Tibial nerve (tissue), 4 donors: ENCODE measurements around the gene ZSCAN30. TPM values are rescaled to one million over a fixed set of nuclear protein-coding genes. Genes with fewer than 3 reads are reported as not detected.
"Not testable (repeated sequence)": the region's sequence is repeated elsewhere in the genome, so short reads cannot be mapped to it uniquely, and the experiment has no call there.

Experiments
- DNase-seq, 2 donors: peaks; one replicate each; pipeline ENCODE4 v3.0.0-alpha.2; 2019; ENCODE audit warnings: low spot score in 2 of 2
- H3K27ac ChIP-seq, 4 donors: fragments of 200-600 bp; sonication (generic) in 3 of 4; one replicate each; pipeline ENCODE4 v1.5.1; 2017 to 2019; ENCODE audit warnings: mild to moderate bottlenecking in 1 of 4
- H3K27me3 ChIP-seq, 2 donors: fragments of 200-600 bp; sonication (generic) in 1 of 2; one replicate each; pipeline versions ENCODE4 v1.5.1 to v1.6.0; 2017 to 2019
- H3K36me3 ChIP-seq, 3 donors: fragments of 200-600 bp; sonication (generic); one replicate each; pipeline ENCODE4 v1.5.1; 2018 to 2019
- H3K4me1 ChIP-seq, 4 donors: fragments of 200-600 bp; sonication (generic) in 3 of 4; one replicate each; pipeline ENCODE4 v1.5.1; 2017 to 2019
- H3K4me3 ChIP-seq, 4 donors: fragments of 200-600 bp; sonication (generic) in 3 of 4; one replicate each; pipeline ENCODE4 v1.5.1; 2017 to 2019; ENCODE audit warnings: mild to moderate bottlenecking in 1 of 4, moderate library complexity in 1 of 4
- H3K9me3 ChIP-seq, 4 donors: fragments of 200-600 bp; sonication (generic) in 3 of 4; one replicate each; pipeline ENCODE4 v1.5.1; 2017 to 2019
- CTCF ChIP-seq, 5 experiments: fragments of 200-600 bp in 3 of 5; fragments of 450-650 bp in 2 of 5; sonication (generic) in 3 of 5; IDR thresholded peaks; one replicate each; pipeline ENCODE4 v1.5.1; 2016 to 2019; ENCODE audit warnings: antibody characterized with exemption in 5 of 5, mild to moderate bottlenecking in 3 of 5, moderate library complexity in 2 of 5
- EP300 ChIP-seq, 2 donors: sonication (generic); formaldehyde crosslinking; IDR thresholded peaks; one replicate each; pipeline ENCODE4 v1.6.1; 2017; ENCODE audit warnings: antibody characterized with exemption in 2 of 2, mild to moderate bottlenecking in 1 of 2
- POLR2A ChIP-seq, 2 donors: fragments of 450-650 bp; IDR thresholded peaks; one replicate each; pipeline ENCODE4 v1.6.1; 2017; ENCODE audit warnings: antibody characterized with exemption in 2 of 2, mild to moderate bottlenecking in 2 of 2, moderate library complexity in 2 of 2
- WGBS, 2 donors: methylation state at CpG; one replicate each; pipeline ENCODE4 v1.1.5; 2018; 5-methylcytosine and 5-hydroxymethylcytosine counted together
- total RNA-seq, 4 donors: library from RNA; depleted of rRNA; stranded (reverse); fragments of >200 nt; gene quantifications; one replicate each; pipeline ENCODE4 v1.1.0, GENCODE V29; 2016

Gene ZSCAN30
- total RNA-seq, 4 donors from 2014 or later, result 26.6 to 46.7 (median 32.5) TPM

GRCh38 chr18:35215026-35215425 is 75.0 kb downstream of the ZSCAN30 start:
- TF ChIP-seq EP300 (IDR thresholded peaks at IDR 0.05), result no peak
- WGBS, 2 donors, result 95 to 96% methylated on average over 1 of the region's 1 CpG
- Histone ChIP-seq H3K4me3 (no peak overlapping the region), H3K27me3 (no peaks in the 10 kb centered on the region), H3K27ac (no peak overlapping the region), H3K36me3 (no peaks in the 10 kb centered on the region), H3K4me1 (no peaks in the 10 kb centered on the region), H3K9me3 (no peaks in the 10 kb centered on the region)
- no peak for DNase-seq

GRCh38 chr18:35205746-35206458 is 84.1 kb downstream of the ZSCAN30 start:
- 91 to 95% methylated on average over 25 to 28 of the region's 30 CpGs for WGBS, 2 donors
- DNase-seq, H3K4me3 ChIP-seq, H3K9me3 ChIP-seq, H3K27me3 ChIP-seq, H3K27ac ChIP-seq, H3K36me3 ChIP-seq: not testable (repeated sequence)
- peaks cover 0 to 19% (median 6%) of the 10 kb centered on the region in 4 donors for H3K4me1 ChIP-seq

- no peak for DNase-seq
- WGBS, 2 donors, result 75 to 91% methylated on average over 2 of the region's 2 CpGs
- no peak overlapping the region for H3K4me3 ChIP-seq
- TF ChIP-seq EP300 (IDR thresholded peaks at IDR 0.05), result no peak
- no peak for TF ChIP-seq CTCF (IDR thresholded peaks at IDR 0.05)
- TF ChIP-seq POLR2A (IDR thresholded peaks at IDR 0.05), result no peak
- no peaks in the 10 kb centered on the region for H3K27me3 ChIP-seq
- H3K4me1 ChIP-seq, result peaks cover 0 to 19% (median 6%) of the 10 kb centered on the region in 4 donors
- no peaks in the 10 kb centered on the region for H3K36me3 ChIP-seq
- no peak overlapping the region for H3K27ac ChIP-seq
- H3K9me3 ChIP-seq, result peaks cover 0 to 10% (median 3%) of the 10 kb centered on the region in 4 donors
Measured at GRCh38 chr18:35205199-35205712, 84.8 kb downstream of the ZSCAN30 start.

- peaks cover 0 to 10% (median 3%) of the 10 kb centered on the region in 4 donors for H3K9me3 ChIP-seq
- 11% methylated on average over 3 of the region's 3 CpGs for WGBS, 2 donors
- peak overlapping the region in 2 of 4 donors; percentile 44 to 72 for H3K27ac ChIP-seq
- TF ChIP-seq EP300 (IDR thresholded peaks at IDR 0.05) (no peak), POLR2A (IDR thresholded peaks at IDR 0.05) (no peak), CTCF (IDR thresholded peaks at IDR 0.05) (no peak)
- H3K4me3 ChIP-seq, result no peak overlapping the region
- peaks cover 0 to 19% (median 6%) of the 10 kb centered on the region in 4 donors for H3K4me1 ChIP-seq
- H3K36me3 ChIP-seq, result no peaks in the 10 kb centered on the region
- DNase-seq, result no peak
- no peaks in the 10 kb centered on the region for H3K27me3 ChIP-seq
Measured at GRCh38 chr18:35203067-35203466, 87.0 kb downstream of the ZSCAN30 start.

- no peak for TF ChIP-seq CTCF (IDR thresholded peaks at IDR 0.05)
- no peak for TF ChIP-seq EP300 (IDR thresholded peaks at IDR 0.05)
- no peak for TF ChIP-seq POLR2A (IDR thresholded peaks at IDR 0.05)
- Histone ChIP-seq H3K27me3 (no peaks in the 10 kb centered on the region), H3K4me1 (peaks cover 0 to 19% (median 6%) of the 10 kb centered on the region in 4 donors), H3K27ac (peak overlapping the region in 1 of 4 donors; percentile 22), H3K9me3 (peaks cover 0 to 10% (median 3%) of the 10 kb centered on the region in 4 donors), H3K36me3 (no peaks in the 10 kb centered on the region), H3K4me3 (no peak overlapping the region)
- 57% methylated on average over 5 of the region's 5 CpGs for WGBS, 2 donors
- no peak for DNase-seq
Measured at GRCh38 chr18:35201256-35201931, 88.6 kb downstream of the ZSCAN30 start.

Other genes with a start within 250 kb of the ZSCAN30 start
- gene MAPRE2, start 248.8 kb downstream of the ZSCAN30 start, total RNA-seq, result 10 to 100 TPM; 18.9 to 33.3 (median 29.4) TPM
- 10 to 100 TPM; 35.4 to 54.5 (median 43.3) TPM for gene ZNF397, start 49.2 kb downstream of the ZSCAN30 start, total RNA-seq
- gene ZNF24, start 54.2 kb upstream of the ZSCAN30 start, total RNA-seq, result 10 to 100 TPM; 37.5 to 50.5 (median 41.1) TPM
- 1 to 10 TPM; 2.8 to 3.9 (median 3.1) TPM for gene ZNF396, start 87.1 kb upstream of the ZSCAN30 start, total RNA-seq
- 10 to 100 TPM in 2 of 4 donors, 1 to 10 TPM in 2; 3.9 to 11.6 (median 8.8) TPM for gene INO80C, start 207.7 kb upstream of the ZSCAN30 start, total RNA-seq